NB4 (cell line): ENCODE results near the gene LPAR2.
A peak's percentile ranks its signal among the peaks of the same experiment; 100 is the strongest.

Source experiments
- DNase-seq: peaks from one replicate; pipeline ENCODE4 v3.0.0; 2010; ENCODE audit warnings: low read depth
- H3K4me3 ChIP-seq: one replicate; pipeline ENCODE4 v1.5.1; 2011; ENCODE audit warnings: mild to moderate bottlenecking, low read depth, low read length, moderate library complexity
- CTCF ChIP-seq: IDR thresholded peaks from one replicate; pipeline ENCODE4 v1.5.1; 2012; ENCODE audit warnings: low read depth, low read length
- MAX ChIP-seq: IDR thresholded peaks from 2 replicates; pipeline ENCODE4 v1.6.1; 2011; ENCODE audit warnings: low read depth, low read length
- MYC ChIP-seq: IDR thresholded peaks from 2 replicates; pipeline ENCODE4 v1.6.1; 2011; ENCODE audit warnings: low read depth, low read length
- POLR2A ChIP-seq: IDR thresholded peaks from 2 replicates; pipeline ENCODE4 v1.6.1; 2011; ENCODE audit warnings: mild to moderate bottlenecking; ENCODE audit not compliant: insufficient read length; ENCODE audit errors: extremely low read depth

LPAR2 gene

GRCh38 chr19:19661675-19662251, 33.7 kb upstream of the LPAR2 start:
- peak; percentile 81 for DNase-seq
- TF ChIP-seq MAX (no peak), CTCF (no peak), POLR2A (no peak), MYC (no peak)
- H3K4me3 ChIP-seq: peak overlapping the region; percentile 93

GRCh38 chr19:19661141-19661674, 33.2 kb upstream of the LPAR2 start:
- H3K4me3 ChIP-seq: peak overlapping the region; percentile 93
- TF ChIP-seq MAX: no peak
- TF ChIP-seq CTCF: no peak
- TF ChIP-seq MYC: no peak
- no peak for TF ChIP-seq POLR2A
- no peak for DNase-seq

- DNase-seq: no peak
- TF ChIP-seq POLR2A: no peak
- TF ChIP-seq CTCF: no peak
- TF ChIP-seq MAX: no peak
Measured at GRCh38 chr19:19659646-19660245, 31.7 kb upstream of the LPAR2 start.

GRCh38 chr19:19657397-19657783, 29.4 kb upstream of the LPAR2 start:
- H3K4me3 ChIP-seq: no peak overlapping the region
- DNase-seq: no peak
- no peak for TF ChIP-seq POLR2A
- no peak for TF ChIP-seq MAX
- no peak for TF ChIP-seq CTCF
- TF ChIP-seq MYC: no peak

More at GRCh38 chr19:19659646-19660245, 31.7 kb upstream of the LPAR2 start:
- no peak overlapping the region for H3K4me3 ChIP-seq

GRCh38 chr19:19656451-19657396, 28.7 kb upstream of the LPAR2 start:
- H3K4me3 ChIP-seq: no peak overlapping the region
- no peak for TF ChIP-seq CTCF
- no peak for TF ChIP-seq POLR2A
- no peak for TF ChIP-seq MYC
- no peak for TF ChIP-seq MAX
- DNase-seq: no peak
